Measurements from ENCODE around the gene CDH4.

GRCh38 chr20:61976263-61976643, 724.2 kb downstream of the CDH4 start:
- no peak for TF ChIP-seq CTCF (IDR thresholded peaks at IDR 0.05)
- no peak for TF ChIP-seq POLR2A (IDR thresholded peaks at IDR 0.05)
- TF ChIP-seq POLR2AphosphoS5 (IDR thresholded peaks at IDR 0.05) = no peak

All from upper lobe of left lung (tissue), 4 donors.